Heart right ventricle (tissue), 16 donors: ENCODE measurements around the gene ATXN2. TPM values are rescaled to one million over a fixed set of nuclear protein-coding genes. Genes with fewer than 3 reads are reported as not detected.
A peak's percentile ranks its signal among the peaks of the same experiment; 100 is the strongest.

Source experiments
- ATAC-seq, 8 donors: fragments of 200-7000 bp; cut with Tn5 transposase; one replicate each; pipeline ENCODE4 v1.9.1; 2020; ENCODE audit warnings: mild to moderate bottlenecking in 8 of 8, moderate library complexity in 8 of 8, moderate number of reproducible peaks in 1 of 8
- DNase-seq, 2 donors: peaks; one replicate each; pipeline ENCODE4 v3.0.0-alpha.2; 2020
- H3K27ac ChIP-seq, 10 donors: fragments of 200-600 bp; sonication (generic) in 2 of 10; one replicate each; pipeline versions ENCODE4 v1.5.0 to v1.8.0; 2020 to 2022; ENCODE audit warnings: mild to moderate bottlenecking in 3 of 10
- H3K27me3 ChIP-seq, 7 donors: fragments of 200-600 bp; one replicate each; pipeline ENCODE4 v1.8.0; 2021 to 2022; ENCODE audit warnings: mild to moderate bottlenecking in 2 of 7
- H3K36me3 ChIP-seq, 9 donors: fragments of 200-600 bp; sonication (generic) in 1 of 9; one replicate each; pipeline versions ENCODE4 v1.5.0 to v1.8.0; 2020 to 2022; ENCODE audit warnings: mild to moderate bottlenecking in 2 of 9
- H3K4me1 ChIP-seq, 9 donors: fragments of 200-600 bp; sonication (generic) in 1 of 9; one replicate each; pipeline versions ENCODE4 v1.5.0 to v1.8.0; 2020 to 2022; ENCODE audit warnings: mild to moderate bottlenecking in 4 of 9
- H3K4me3 ChIP-seq, 10 donors: fragments of 200-600 bp; sonication (generic) in 2 of 10; one replicate each; pipeline versions ENCODE4 v1.5.0 to v1.8.0; 2020 to 2022; ENCODE audit warnings: mild to moderate bottlenecking in 7 of 10, moderate library complexity in 2 of 10
- H3K9me3 ChIP-seq, 11 donors: fragments of 200-600 bp in 10 of 11; sonication (generic) in 2 of 11; one replicate each; pipeline versions ENCODE4 v1.5.0 to v1.8.0; 2013 to 2022; ENCODE audit warnings: mild to moderate bottlenecking in 2 of 11, control low read depth in 1 of 11, moderate library complexity in 1 of 11
- WGBS, 2 donors: extraction: QIAGEN DNeasy Blood & Tissue Kit; methylation state at CpG; one replicate each; pipeline ENCODE4 v1.1.7; 2013; ENCODE audit warnings: inconsistent platforms in 1 of 2; 5-methylcytosine and 5-hydroxymethylcytosine counted together
- intact Hi-C, 10 donors: fragments of 100-400 bp; cut with DNase I; formaldehyde crosslinking; loops; one replicate each; pipeline versions ENCODE4 v1.11.1 to v1.14.2; 2022
- polyA plus RNA-seq, 2 donors: library from polyadenylated mRNA; stranded (reverse); fragments of 200-250 nt; gene quantifications; one replicate each; pipeline ENCODE4 v1.2.3, GENCODE V29; 2013
- total RNA-seq, 10 donors: library from RNA; stranded (reverse); fragmentation: NEBNext Ultra II Directional in 3 of 10; extraction: Animal tissue kit (Norgen Biotek cat#: 25700) in 3 of 10; gene quantifications; one replicate each; pipeline versions ENCODE4 v1.2.1 to v1.2.4, GENCODE V29; 2021 to 2023
- TF ChIP-seq, protein P1 (sequence below), 9 donors: fragments of 200-600 bp; sonication (generic) in 2 of 9; IDR thresholded peaks; one replicate each; pipeline versions ENCODE4 v1.5.0 to v1.8.0; 2021 to 2022; ENCODE audit warnings: antibody characterized with exemption in 9 of 9, mild to moderate bottlenecking in 5 of 9, moderate library complexity in 1 of 9
- donor health status: Arrhythmogenic right ventricular cardiomyopathy.
- donor health status: ischemic (EF 13 %, LVEDD 7.1; RV severe dilation, severe dysfunction).
- donor health status: healthy with polysubstance abuse.
- donor health status: DM: no; HTN: yes; CAD: no.
- donor health status: DM: no; HTN: no; CAD: no.
- donor health status: ischemic (EF 25% LVEDD 6.9; RV normal size, moderate dysfunction).
- donor health status: ischemic (EF 25% LVEDD 5.7; RV mildly dilated, moderate dysfunction).
- donor health status: healthy.
- donor health status: DM: yes; HTN: yes; CAD: no.
- donor health status: Ischemic cardiomyopathy.
- donor health status: ischemic (EF 35%, LVEDD 5.7; RV mildly dilated, moderate dysfunction).
- donor health status: nonischemic (EF 11% LVEDD 7.7; RV severe dilation, severe dysfunction).
- donor health status: DM: yes; HTN: yes; CAD: no.
- donor health status: PGD.
- donor health status: ischemic (EF 29% LVEDD 5.4; RV normal size, mild dysfunction).
- donor health status: nonischemic (EF 23%, LVEDD 6.1; RV moderate dilation, normal function).

The ATXN2 gene
- total and polyA plus RNA-seq, 12 donors = 18.8 to 69.9 (median 55.0) TPM

- Histone ChIP-seq H3K36me3 (peaks cover 0 to 98% (median 30%) of the 10 kb centered on the region in 9 donors), H3K4me3 (no peak overlapping the region), H3K27ac (no peak overlapping the region), H3K9me3 (no peaks in the 10 kb centered on the region), H3K4me1 (peaks cover 0 to 4% (median 0%) of the 10 kb centered on the region in 9 donors), H3K27me3 (no peaks in the 10 kb centered on the region)
- ATAC-seq = no peak
- TF ChIP-seq, protein P1, sequence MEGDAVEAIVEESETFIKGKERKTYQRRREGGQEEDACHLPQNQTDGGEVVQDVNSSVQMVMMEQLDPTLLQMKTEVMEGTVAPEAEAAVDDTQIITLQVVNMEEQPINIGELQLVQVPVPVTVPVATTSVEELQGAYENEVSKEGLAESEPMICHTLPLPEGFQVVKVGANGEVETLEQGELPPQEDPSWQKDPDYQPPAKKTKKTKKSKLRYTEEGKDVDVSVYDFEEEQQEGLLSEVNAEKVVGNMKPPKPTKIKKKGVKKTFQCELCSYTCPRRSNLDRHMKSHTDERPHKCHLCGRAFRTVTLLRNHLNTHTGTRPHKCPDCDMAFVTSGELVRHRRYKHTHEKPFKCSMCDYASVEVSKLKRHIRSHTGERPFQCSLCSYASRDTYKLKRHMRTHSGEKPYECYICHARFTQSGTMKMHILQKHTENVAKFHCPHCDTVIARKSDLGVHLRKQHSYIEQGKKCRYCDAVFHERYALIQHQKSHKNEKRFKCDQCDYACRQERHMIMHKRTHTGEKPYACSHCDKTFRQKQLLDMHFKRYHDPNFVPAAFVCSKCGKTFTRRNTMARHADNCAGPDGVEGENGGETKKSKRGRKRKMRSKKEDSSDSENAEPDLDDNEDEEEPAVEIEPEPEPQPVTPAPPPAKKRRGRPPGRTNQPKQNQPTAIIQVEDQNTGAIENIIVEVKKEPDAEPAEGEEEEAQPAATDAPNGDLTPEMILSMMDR (IDR thresholded peaks at IDR 0.05) = no peak
- DNase-seq = no peak
- intact Hi-C loops = loop anchor here in 1 of 10 donors (10.0 kb wide), 1 partner anchor 128 kb away; no protein-coding TSS in a partner anchor
- WGBS, 2 donors = 94 to 96% methylated on average over 8 of the region's 8 CpGs
These were observed 52.2 kb downstream of the ATXN2 start for GRCh38 chr12:111546758-111547383.

DNA sequence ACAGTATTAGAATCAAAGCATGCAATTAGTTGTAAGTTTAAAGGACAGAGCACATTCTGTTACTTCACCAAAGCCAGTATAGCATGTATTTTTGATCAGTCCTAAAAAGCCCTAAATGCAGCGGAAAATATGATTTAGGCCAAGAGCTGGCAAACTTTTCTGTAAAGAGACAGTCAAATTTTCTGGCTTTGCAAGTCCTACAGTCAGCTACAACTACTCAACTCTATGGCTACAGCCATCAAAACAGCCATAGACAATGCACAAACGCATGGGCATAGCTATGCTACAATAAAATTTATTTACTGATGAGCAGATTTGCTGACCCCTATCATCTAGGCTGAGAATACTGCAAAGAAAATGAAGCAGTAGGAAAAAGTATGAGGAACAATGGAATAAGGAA is 52.9 kb downstream of the ATXN2 start:
- Histone ChIP-seq H3K4me1 (peaks cover 0 to 4% (median 0%) of the 10 kb centered on the region in 9 donors), H3K4me3 (no peak overlapping the region), H3K9me3 (no peaks in the 10 kb centered on the region), H3K36me3 (peaks cover 0 to 98% (median 36%) of the 10 kb centered on the region in 9 donors), H3K27ac (no peak overlapping the region), H3K27me3 (no peaks in the 10 kb centered on the region)
- DNase-seq = no peak
- no peak for ATAC-seq
- intact Hi-C loops = loop anchor here in 1 of 10 donors (10.0 kb wide), 1 partner anchor 129 kb away; no protein-coding TSS in a partner anchor
- WGBS, 2 donors = 95 to 96% methylated on average over 2 of the region's 2 CpGs
- TF ChIP-seq, protein P1 (IDR thresholded peaks at IDR 0.05) = no peak

DNA sequence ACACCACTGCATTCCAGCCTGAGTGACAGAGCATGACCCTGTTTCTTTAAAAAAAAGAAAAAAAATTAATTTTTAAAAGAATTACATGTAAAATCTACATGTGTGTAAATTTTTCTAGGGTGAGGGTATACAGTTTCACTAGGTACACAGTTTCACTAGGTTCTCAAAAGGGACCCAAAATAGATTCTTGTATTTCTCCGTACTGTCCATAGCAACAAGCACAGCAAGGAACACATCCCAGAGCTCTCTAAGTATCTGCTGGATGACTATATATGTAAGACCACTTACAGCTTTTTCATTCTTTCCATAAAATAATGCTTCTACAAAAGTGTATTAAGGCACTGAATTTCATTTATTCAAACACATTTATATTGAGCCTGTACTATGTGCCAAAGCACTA is 55.1 kb downstream of the ATXN2 start:
- no peak overlapping the region for H3K4me3 ChIP-seq
- DNase-seq (no peak), ATAC-seq (peak in 2 of 8 donors; percentile 52 to 63)
- TF ChIP-seq, protein P1 (IDR thresholded peaks at IDR 0.05) = no peak
- peaks cover 0 to 4% (median 0%) of the 10 kb centered on the region in 9 donors for H3K4me1 ChIP-seq
- no peaks in the 10 kb centered on the region for H3K27me3 ChIP-seq
- H3K9me3 ChIP-seq = no peaks in the 10 kb centered on the region
- no peak overlapping the region for H3K27ac ChIP-seq
- 41 to 74% methylated on average over 1 of the region's 1 CpG for WGBS, 2 donors
- intact Hi-C loops = loop anchor here in 1 of 10 donors (10.0 kb wide), 1 partner anchor 131 kb away; no protein-coding TSS in a partner anchor
- peaks cover 0 to 85% (median 36%) of the 10 kb centered on the region in 9 donors for H3K36me3 ChIP-seq

DNA sequence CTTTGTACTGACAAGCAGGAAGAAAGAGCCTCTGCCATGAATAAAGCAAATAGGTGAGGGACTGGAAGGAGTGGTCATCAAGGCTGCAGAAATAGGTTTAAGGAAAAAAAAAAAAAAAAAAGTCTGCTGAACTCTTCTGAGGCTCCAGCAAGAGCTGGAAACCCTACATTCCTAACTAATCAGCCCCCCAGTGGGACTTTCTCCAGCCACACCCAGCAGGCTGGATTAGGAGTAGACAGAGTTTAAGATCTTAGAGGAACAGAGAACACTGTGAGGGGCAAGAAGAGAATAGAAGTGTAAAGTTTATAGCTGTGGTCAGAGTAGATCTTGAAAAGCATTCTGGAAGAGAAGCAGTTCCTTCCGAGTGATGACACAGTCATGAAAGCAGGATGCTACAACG is 66.4 kb downstream of the ATXN2 start:
- Histone ChIP-seq H3K4me3 (no peak overlapping the region), H3K27me3 (no peaks in the 10 kb centered on the region), H3K27ac (no peak overlapping the region), H3K4me1 (peaks cover 0 to 6% (median 0%) of the 10 kb centered on the region in 9 donors), H3K36me3 (peaks cover 0 to 92% (median 24%) of the 10 kb centered on the region in 9 donors), H3K9me3 (no peaks in the 10 kb centered on the region)
- ATAC-seq (no peak), DNase-seq (no peak)
- intact Hi-C loops = loop anchor here in 2 of 10 donors (5.0 to 10.0 kb wide), 2 partner anchors 135 to 138 kb away; no protein-coding TSS in a partner anchor
- TF ChIP-seq, protein P1 (IDR thresholded peaks at IDR 0.05) = no peak
- 94 to 100% methylated on average over 2 of the region's 2 CpGs for WGBS, 2 donors
